CD4-positive, alpha-beta T cell treated with Interleukin-17A for 4 hours (primary cell): Measurements from ENCODE around the gene PLA2G4C.
A peak's percentile ranks its signal among the peaks of the same experiment; 100 is the strongest.

ENCODE experiments used
- DNase-seq: peaks from one replicate; pipeline ENCODE4 v3.0.0-alpha.2; 2020; ENCODE audit warnings: mixed read lengths

PLA2G4C gene

GRCh38 chr19:48110350-48110966 lies at the start of gene PLA2G4C:
Gene PLA2G4C (minus strand): TSS chr19:48110817. CDS start chr19:48106529, 4,288 bp downstream.
- DNase-seq, result peak; percentile 92

- DNase-seq, result no peak
These were observed 47.7 kb upstream of the PLA2G4C start for GRCh38 chr19:48158210-48158790.

GRCh38 chr19:48154003-48154402 lies 43.4 kb upstream of the PLA2G4C start:
- DNase-seq, result no peak

- peak; percentile 75 for DNase-seq
These were observed 41.9 kb upstream of the PLA2G4C start for GRCh38 chr19:48152551-48152950.

GRCh38 chr19:48149430-48149829 lies 38.8 kb upstream of the PLA2G4C start:
- DNase-seq, result no peak

GRCh38 chr19:48148576-48148975 lies 38.0 kb upstream of the PLA2G4C start:
- DNase-seq, result no peak

- no peak for DNase-seq
These were observed 37.1 kb upstream of the PLA2G4C start for GRCh38 chr19:48147597-48148175.

GRCh38 chr19:48139053-48139452 lies 28.4 kb upstream of the PLA2G4C start:
- DNase-seq, result no peak

- DNase-seq, result no peak
These were observed 26.8 kb upstream of the PLA2G4C start for GRCh38 chr19:48137411-48137810.

- DNase-seq, result no peak
These were observed 25.9 kb upstream of the PLA2G4C start for GRCh38 chr19:48136547-48136946.

GRCh38 chr19:48135411-48135810 lies 24.8 kb upstream of the PLA2G4C start:
- peak; percentile 10 for DNase-seq

GRCh38 chr19:48133094-48133493 lies 22.5 kb upstream of the PLA2G4C start:
- no peak for DNase-seq

GRCh38 chr19:48127561-48127960 lies 16.9 kb upstream of the PLA2G4C start:
- DNase-seq, result no peak

- no peak for DNase-seq
These were observed 13.5 kb upstream of the PLA2G4C start for GRCh38 chr19:48123907-48124651.

GRCh38 chr19:48122421-48122820 lies 11.8 kb upstream of the PLA2G4C start:
- no peak for DNase-seq

GRCh38 chr19:48121909-48122371 lies 11.3 kb upstream of the PLA2G4C start:
- DNase-seq, result no peak

GRCh38 chr19:48121066-48121465 lies 10.4 kb upstream of the PLA2G4C start:
- no peak for DNase-seq

- DNase-seq, result no peak
These were observed 9.9 kb upstream of the PLA2G4C start for GRCh38 chr19:48120505-48120904.

GRCh38 chr19:48118131-48118517 lies 7.5 kb upstream of the PLA2G4C start:
- DNase-seq, result no peak

- no peak for DNase-seq
These were observed 7.0 kb upstream of the PLA2G4C start for GRCh38 chr19:48117515-48118130.

GRCh38 chr19:48113190-48113917 lies 2.7 kb upstream of the PLA2G4C start:
- no peak for DNase-seq

GRCh38 chr19:48111280-48111679 lies 663 bp upstream of the PLA2G4C start:
- DNase-seq, result no peak
